GM12892 (cell line): ENCODE measurements around the gene EPB41L2.

Source experiments
- POLR2A ChIP-seq: IDR thresholded peaks from 2 replicates; pipeline ENCODE4 v1.6.1; 2011; ENCODE audit warnings: low read depth, low read length, control low read depth
- POLR2AphosphoS5 ChIP-seq: IDR thresholded peaks from 2 replicates; pipeline ENCODE4 v1.6.1; 2011; ENCODE audit warnings: low read depth, low read length, control low read depth

DNA sequence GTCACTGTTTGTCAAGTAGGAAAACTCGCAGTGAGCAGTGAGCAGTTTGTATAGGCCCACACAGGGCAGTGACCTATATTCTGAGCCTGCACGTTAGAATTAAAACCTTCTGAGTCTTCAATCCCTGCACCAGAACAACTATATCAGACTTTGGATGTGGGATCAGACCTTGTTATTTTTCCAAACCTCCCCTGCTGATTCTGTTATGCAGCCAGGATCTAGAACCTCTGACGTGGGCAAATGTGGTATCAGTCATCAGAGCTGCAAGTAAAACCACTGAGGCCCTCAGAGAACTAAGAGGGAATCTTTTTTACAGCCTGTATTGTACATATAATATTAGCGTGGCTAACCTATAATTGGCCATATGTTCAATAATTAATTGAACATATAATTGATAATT is 40.3 kb upstream of the EPB41L2 start:
- no peak for TF ChIP-seq POLR2AphosphoS5
- no peak for TF ChIP-seq POLR2A
